ENCODE results near the gene SLC38A3. TPM values are rescaled to one million over a fixed set of nuclear protein-coding genes. Genes with fewer than 3 reads are reported as not detected.

Gene SLC38A3
- total and polyA plus RNA-seq, 9 of the 15 experiments (the other 6 are each of a cell fraction or from before 2014, with no cell fraction given) = 0.09 to 0.38 (median 0.16) TPM; not detected in 6

GRCh38 chr3:50254577-50255250, 49.6 kb downstream of the SLC38A3 start:
- ChIA-PET POLR2A (interaction anchor here (0.6 kb wide), 1 partner anchor 13 kb away, joined by 4 read pairs; no protein-coding TSS in a partner anchor), CTCF (ENCODE audit: low intra/inter-chr PET ratio) (no interaction called here)
- H3K9me1 ChIP-seq (ENCODE audit: control insufficient read depth, insufficient read depth, low read length) = no peaks in the 10 kb centered on the region
- H3K4me1 ChIP-seq (replicated peaks in 1 of 2; ENCODE audit: control insufficient read depth in 2 of 2, insufficient read depth in 2 of 2, low read length in 2 of 2) = peaks cover 0 to 25% of the 10 kb centered on the region in 2 experiments; a peak in 2 of 5 replicates
- intact Hi-C loops (cut with micrococcal nuclease) = no loop called here
- no TSS peak for BruUV-seq (replicated peaks)
- no peaks in the 10 kb centered on the region for H3K27me3 ChIP-seq (ENCODE audit: control insufficient read depth in 2 of 2, insufficient read depth in 2 of 2, low read length in 2 of 2)
- H2AFZ ChIP-seq (ENCODE audit: low read depth, low read length) = no peak overlapping the region
- DNase-seq (ENCODE audit: extremely low read depth in 1 of 4, low spot score in 3 of 4) (no peak), ATAC-seq (no peak), FAIRE-seq (no peak)
- 76% methylated on average over 5 of the region's 8 CpGs for WGBS (ENCODE audit: insufficient coverage, low coverage, missing lambda C conversion rate)
- H3K36me3 ChIP-seq (ENCODE audit: control insufficient read depth, insufficient read depth, low read length) = peaks cover 30% of the 10 kb centered on the region; the same call in 2 of the 3 replicates
- TF ChIP-seq RAD51 (IDR thresholded peaks at IDR 0.05; ENCODE audit: borderline replicate concordance, low read depth) (no peak), CREB1 (IDR thresholded peaks at IDR 0.05) (peak; percentile 45), CREB1 (CRISPR knock-in tag; IDR thresholded peaks at IDR 0.05) (no peak), SPI1 (IDR thresholded peaks at IDR 0.05; ENCODE audit: borderline replicate concordance, low read depth, low read length) (peak; percentile 67), CREM (IDR thresholded peaks at IDR 0.05; ENCODE audit: low read depth) (peak; percentile 55; the same call in 1 of the 2 replicates), GABPB1 (CRISPR knock-in tag; IDR thresholded peaks at IDR 0.05) (0 out of 2 replicates have a peak, but pooled peaks have one; percentile 27)
- peak overlapping the region in 1 of 2 experiments; percentile 17; a peak in 2 of 4 replicates for H3K9ac ChIP-seq (ENCODE audit: insufficient read depth in 1 of 2, low read depth in 2 of 2, low read length in 2 of 2)
- no peak overlapping the region for H3K4me3 ChIP-seq
- no peak overlapping the region for H3K27ac ChIP-seq (ENCODE audit: extremely low read depth, low read depth, low read length)
- H3K79me2 ChIP-seq (ENCODE audit: control insufficient read depth, insufficient read depth, low read length) = no peaks in the 10 kb centered on the region; the same call in 1 of the 3 replicates
- no peak overlapping the region for H3K4me2 ChIP-seq (ENCODE audit: insufficient read depth, low read length)
- in situ Hi-C loops (cut with MboI) = no loop called here
- no peaks in the 10 kb centered on the region for H4K20me1 ChIP-seq (replicated peaks; ENCODE audit: control insufficient read depth, insufficient read depth, low read length)
- peaks cover 4% of the 10 kb centered on the region; the same call in 1 of the 2 replicates for H3K9me3 ChIP-seq (replicated peaks; ENCODE audit: control insufficient read depth, insufficient read depth, low read depth, low read length)

All from K562 (cell line).